Activated CD8-positive, alpha-beta memory T cell treated with anti-CD3 and anti-CD28 coated beads, Interleukin-2, amount 50 U/mL, for 4 hours (primary cell): Measurements from ENCODE around the gene PRKAG2.
A peak's percentile ranks its signal among the peaks of the same experiment; 100 is the strongest.
"Not testable (repeated sequence)": the region's sequence is repeated elsewhere in the genome, so short reads cannot be mapped to it uniquely, and the experiment has no call there.

Experiments used
- DNase-seq: peaks from one replicate; pipeline ENCODE4 v3.0.0-alpha.2; 2020

The PRKAG2 gene

GRCh38 chr7:151761957-151762356 is 115.0 kb downstream of the PRKAG2 start:
- no peak for DNase-seq

GRCh38 chr7:151761231-151761630 is 115.7 kb downstream of the PRKAG2 start:
- no peak for DNase-seq

- DNase-seq = peak; percentile 60
These were observed 117.3 kb downstream of the PRKAG2 start for GRCh38 chr7:151759591-151760042.

GRCh38 chr7:151758622-151759540 is 118.0 kb downstream of the PRKAG2 start:
- DNase-seq = no peak

- no peak for DNase-seq
These were observed 119.6 kb downstream of the PRKAG2 start for GRCh38 chr7:151757274-151757673.

- DNase-seq = no peak
These were observed 120.0 kb downstream of the PRKAG2 start for GRCh38 chr7:151756866-151757265.

GRCh38 chr7:151756076-151756731 is 120.7 kb downstream of the PRKAG2 start:
- DNase-seq = peak; percentile 61

- no peak for DNase-seq
These were observed 121.6 kb downstream of the PRKAG2 start for GRCh38 chr7:151755131-151755801.

- DNase-seq = no peak
These were observed 122.2 kb downstream of the PRKAG2 start for GRCh38 chr7:151754688-151755130.

GRCh38 chr7:151754142-151754590 is 122.7 kb downstream of the PRKAG2 start:
- no peak for DNase-seq

GRCh38 chr7:151752816-151753595 is 123.9 kb downstream of the PRKAG2 start:
- no peak for DNase-seq

GRCh38 chr7:151752037-151752436 is 124.9 kb downstream of the PRKAG2 start:
- DNase-seq = no peak

GRCh38 chr7:151748733-151749132 is 128.2 kb downstream of the PRKAG2 start:
- no peak for DNase-seq

GRCh38 chr7:151748021-151748420 is 128.9 kb downstream of the PRKAG2 start:
- not testable (repeated sequence) for DNase-seq

- DNase-seq = no peak
These were observed 131.2 kb downstream of the PRKAG2 start for GRCh38 chr7:151745706-151746105.

- no peak for DNase-seq
These were observed 132.0 kb downstream of the PRKAG2 start for GRCh38 chr7:151744656-151745638.

GRCh38 chr7:151744051-151744580 is 132.8 kb downstream of the PRKAG2 start:
- DNase-seq = no peak

- DNase-seq = no peak
These were observed 133.4 kb downstream of the PRKAG2 start for GRCh38 chr7:151743481-151743983.

- DNase-seq = no peak
These were observed 134.0 kb downstream of the PRKAG2 start for GRCh38 chr7:151742713-151743480.

GRCh38 chr7:151741585-151741984 is 135.3 kb downstream of the PRKAG2 start:
- DNase-seq = no peak
